HG02588 (cell line): ENCODE data around the gene LYG1.
A peak's percentile ranks its signal among the peaks of the same experiment; 100 is the strongest.
"Not testable (repeated sequence)": the region's sequence is repeated elsewhere in the genome, so short reads cannot be mapped to it uniquely, and the experiment has no call there.

Experiments
- ATAC-seq: cut with Tn5 transposase; IDR thresholded peaks from one replicate; pipeline ENCODE4 v1.9.1; 2021; ENCODE audit warnings: mild to moderate bottlenecking, moderate library complexity; ENCODE audit not compliant: unreplicated experiment

The LYG1 gene

DNA sequence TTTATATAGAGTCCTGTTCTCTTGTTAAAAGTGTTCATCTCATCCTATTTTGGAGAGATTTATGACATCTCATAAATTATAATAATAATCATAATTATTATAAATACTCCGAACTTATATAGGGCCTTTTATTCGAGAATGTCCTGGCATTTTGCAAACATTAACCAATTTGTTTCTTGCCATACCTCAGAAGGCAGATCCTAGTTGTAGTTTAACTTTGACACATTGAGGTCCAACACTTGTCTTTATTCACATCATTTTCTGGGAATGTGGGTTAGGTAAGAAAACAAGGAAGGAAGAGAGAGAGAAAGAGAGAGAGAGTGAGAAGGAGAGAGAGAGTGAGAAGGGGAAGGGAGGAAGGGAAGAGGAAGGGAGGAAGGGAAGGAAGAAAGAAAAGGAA is at the start of gene LYG1:
Gene LYG1, minus strand, starts transcription at position 101 of the 400 bp plus-strand sequence. CDS start 5,527 bp downstream, outside the sequence.
- ATAC-seq = not testable (repeated sequence)

DNA sequence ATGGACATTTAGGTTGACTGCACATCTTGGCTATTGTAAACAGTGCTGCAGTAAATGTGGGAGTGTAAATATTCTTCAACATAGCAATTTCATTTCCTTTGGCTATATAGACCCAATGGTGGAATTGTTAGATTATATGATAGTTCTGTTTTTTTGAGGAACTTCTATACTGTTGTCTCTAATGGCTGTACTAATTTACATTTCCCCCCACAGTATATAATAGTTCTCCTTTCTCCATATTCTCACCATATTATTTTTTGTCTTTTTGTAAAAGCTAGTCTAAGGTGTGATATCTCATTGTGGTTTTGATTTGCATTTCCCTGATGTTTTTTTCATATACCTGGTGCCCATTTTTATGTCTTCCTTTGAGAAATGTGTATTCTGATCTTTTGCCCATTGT is 49.2 kb upstream of the LYG1 start:
- no peak for ATAC-seq

DNA sequence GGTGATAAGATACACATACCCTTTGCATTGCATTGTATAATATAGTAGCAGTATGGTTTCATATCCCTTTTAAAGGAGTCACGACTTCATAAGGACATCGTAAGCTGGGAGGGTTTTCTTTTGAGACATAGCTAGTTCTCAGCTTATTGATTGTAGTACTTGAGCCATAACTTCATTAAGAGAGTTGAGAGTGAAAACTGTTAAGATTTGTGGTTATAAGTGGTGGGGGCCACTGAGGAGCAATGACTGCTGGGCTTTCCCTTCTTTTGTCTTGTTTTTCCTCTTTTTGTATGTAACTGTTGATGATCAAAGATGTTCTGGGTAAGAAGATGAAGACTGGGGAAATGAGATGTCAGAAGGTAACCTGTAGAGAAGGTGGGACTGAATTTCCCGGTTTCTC is 47.2 kb upstream of the LYG1 start:
- peak; percentile 47 for ATAC-seq

DNA sequence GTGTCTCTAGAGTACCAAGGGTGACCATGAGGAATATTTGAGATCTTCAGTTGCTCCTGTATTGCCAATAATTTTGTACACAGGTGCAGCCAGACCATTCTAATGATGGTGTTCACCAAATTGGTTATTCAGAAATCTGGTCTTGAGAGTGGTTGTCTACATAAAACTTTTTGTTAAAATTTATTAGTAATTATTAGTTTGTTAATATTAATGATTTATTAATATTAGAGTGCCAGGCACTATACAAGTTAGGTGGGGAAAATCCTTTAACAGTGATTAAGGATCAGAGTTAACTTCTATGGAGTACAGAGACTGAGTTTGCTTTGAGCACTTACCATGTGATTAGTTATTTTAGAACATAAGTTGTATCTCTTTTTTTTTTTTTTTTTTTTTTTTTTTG is 45.2 kb upstream of the LYG1 start:
- ATAC-seq = no peak

DNA sequence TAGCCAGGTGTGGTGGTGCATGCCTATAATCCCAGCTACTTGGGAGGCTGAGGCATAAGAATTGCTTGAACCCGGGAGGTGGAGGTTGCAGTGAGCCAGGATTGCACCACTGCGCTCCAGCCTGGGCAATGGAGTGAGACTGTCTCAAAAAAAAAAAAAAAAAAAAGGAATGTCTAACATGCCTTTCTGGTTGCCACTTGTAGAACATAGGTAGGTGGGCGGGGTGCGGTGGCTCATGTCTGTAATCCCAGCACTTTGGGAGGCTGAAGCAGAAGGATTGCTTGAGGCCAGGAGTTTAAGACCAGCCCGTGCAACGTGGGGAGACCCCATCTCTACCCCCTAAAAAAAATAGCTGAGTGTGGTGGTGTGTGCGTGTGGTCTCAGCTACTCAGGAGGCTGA is 44.4 kb upstream of the LYG1 start:
- ATAC-seq = not testable (repeated sequence)

DNA sequence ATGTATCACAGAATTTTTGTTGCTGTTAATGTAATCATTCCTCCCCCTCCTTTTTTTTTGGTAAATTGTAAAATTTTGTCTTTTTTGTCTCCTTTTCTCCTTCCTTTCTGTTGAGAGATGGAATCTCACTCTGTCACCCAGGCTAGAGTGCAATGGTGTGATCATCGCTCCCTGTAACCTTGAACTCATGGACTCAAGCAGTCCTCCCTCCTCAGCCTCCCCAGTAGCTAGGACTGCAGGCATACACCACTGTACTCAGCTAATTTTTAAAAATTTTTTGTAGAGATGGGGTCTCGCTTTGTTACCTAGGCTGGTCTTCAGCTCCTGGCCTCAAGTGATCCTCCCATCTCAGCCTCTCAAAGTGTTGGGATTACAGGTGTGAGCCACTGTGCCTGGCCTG is 41.5 kb upstream of the LYG1 start:
- no peak for ATAC-seq

DNA sequence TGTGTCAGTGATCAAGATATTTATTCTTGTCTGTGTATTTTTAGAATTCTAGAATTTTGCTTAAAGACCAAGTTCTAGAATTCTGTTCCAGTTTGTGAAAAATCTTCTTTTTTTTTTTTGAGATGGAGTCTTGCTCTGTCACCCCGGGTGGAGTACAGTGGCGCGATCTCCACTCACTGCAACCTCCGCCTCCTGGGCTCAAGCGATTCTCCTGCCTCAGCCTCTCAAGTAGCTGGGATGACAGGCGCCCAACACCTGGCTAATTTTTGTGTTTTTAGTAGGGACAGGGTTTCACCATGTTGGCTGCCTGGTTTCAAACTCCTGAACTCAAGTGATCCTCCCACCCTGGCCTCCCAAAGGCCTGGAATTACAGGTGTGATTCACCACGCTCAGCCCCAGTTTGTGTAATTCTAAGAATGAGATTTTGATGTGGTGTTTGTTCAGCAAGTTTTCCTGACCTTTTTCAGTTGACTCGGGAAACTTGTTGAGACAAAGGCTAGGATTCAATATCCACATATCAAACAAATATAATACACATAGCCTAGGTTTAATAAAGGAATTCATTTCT is 39.8 kb upstream of the LYG1 start:
- no peak for ATAC-seq

DNA sequence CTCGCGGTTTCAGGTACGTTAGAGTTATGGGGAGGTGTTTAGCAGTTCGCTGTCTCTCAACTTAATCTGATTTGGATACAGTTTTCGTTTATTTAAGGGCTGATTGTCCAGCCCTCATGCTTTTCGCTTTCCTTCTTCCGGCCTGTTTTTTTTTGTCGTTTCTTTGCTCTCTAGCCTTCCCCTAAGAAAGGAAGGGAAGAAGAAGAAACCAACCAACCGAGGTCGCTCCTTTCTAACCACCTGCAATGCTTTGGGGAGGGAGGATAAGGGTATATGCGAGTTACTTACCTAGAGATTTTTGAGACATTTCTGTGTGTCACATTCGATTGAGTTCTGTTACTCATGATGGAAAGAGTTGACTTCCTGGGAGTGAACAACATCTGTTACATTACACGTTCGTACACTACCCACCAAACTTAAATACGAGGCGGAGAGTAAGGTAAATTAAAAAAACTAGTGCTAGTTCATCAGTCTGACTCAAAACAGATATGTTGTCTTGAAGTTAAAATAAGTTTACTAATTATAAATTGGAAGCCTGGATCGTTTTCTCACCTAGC is 37.1 kb upstream of the LYG1 start:
- no peak for ATAC-seq

DNA sequence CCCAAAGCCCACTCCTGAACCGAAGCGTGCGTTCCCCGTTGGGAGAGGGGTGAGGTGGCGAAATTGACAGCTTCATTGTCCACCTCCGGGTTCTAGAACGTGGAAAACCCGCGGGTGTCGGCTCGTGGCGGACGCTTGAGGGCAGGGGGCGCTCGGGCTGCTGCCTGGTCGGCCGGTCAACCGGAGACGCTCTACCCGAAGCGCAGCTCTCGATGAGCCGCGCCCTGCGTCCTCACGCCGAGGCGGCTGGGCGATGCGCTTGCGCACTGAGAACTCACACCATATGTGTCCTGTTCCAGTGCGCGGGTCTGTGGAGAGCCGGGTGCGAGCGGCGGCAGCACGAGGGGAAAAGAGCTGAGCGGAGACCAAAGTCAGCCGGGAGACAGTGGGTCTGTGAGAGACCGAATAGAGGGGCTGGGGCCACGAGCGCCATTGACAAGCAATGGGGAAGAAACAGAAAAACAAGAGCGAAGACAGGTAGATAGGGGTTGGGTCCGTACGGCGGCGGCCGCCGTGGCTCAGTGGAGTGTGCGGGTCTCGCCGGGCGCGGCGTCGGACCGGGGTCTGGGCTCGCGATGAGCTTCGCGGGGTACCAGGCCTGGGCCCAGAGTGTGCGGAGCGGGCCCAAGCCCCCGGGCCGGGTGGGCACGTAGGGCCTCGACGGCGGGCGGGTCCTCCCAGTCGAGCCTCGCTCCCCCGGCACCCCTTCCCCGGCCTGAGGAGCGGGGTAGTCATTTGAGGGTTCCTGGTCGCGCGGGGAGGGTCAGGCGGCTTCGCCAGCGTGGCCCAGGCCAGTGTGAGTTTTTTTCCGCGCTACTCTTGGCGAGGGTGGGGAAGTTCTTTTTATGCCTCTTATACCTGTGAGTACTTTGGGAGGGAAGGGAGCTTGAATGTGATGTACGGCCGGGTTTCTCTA is 36.4 kb upstream of the LYG1 start, which contains the start of gene EIF5B:
Gene EIF5B, plus strand, starts transcription at position 277 of the 916 bp plus-strand sequence. Its CDS starts 166 bp downstream, at position 443.
- peak; percentile 61 for ATAC-seq

DNA sequence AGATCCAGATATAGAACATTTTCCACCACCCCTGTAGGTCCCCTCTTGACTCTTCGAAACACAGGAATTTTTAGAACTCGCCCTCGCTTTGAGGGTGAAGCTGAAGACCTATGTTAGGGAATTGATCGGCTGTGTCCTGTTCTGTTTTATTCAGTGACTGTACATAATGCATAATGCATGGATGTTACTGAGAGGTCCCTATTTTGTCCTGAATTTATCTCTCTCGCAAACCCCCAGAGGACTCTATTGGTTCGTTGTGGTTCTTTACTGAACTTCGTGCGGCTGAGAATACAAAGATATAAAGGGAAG is 35.8 kb upstream of the LYG1 start:
- peak; percentile 12 for ATAC-seq

DNA sequence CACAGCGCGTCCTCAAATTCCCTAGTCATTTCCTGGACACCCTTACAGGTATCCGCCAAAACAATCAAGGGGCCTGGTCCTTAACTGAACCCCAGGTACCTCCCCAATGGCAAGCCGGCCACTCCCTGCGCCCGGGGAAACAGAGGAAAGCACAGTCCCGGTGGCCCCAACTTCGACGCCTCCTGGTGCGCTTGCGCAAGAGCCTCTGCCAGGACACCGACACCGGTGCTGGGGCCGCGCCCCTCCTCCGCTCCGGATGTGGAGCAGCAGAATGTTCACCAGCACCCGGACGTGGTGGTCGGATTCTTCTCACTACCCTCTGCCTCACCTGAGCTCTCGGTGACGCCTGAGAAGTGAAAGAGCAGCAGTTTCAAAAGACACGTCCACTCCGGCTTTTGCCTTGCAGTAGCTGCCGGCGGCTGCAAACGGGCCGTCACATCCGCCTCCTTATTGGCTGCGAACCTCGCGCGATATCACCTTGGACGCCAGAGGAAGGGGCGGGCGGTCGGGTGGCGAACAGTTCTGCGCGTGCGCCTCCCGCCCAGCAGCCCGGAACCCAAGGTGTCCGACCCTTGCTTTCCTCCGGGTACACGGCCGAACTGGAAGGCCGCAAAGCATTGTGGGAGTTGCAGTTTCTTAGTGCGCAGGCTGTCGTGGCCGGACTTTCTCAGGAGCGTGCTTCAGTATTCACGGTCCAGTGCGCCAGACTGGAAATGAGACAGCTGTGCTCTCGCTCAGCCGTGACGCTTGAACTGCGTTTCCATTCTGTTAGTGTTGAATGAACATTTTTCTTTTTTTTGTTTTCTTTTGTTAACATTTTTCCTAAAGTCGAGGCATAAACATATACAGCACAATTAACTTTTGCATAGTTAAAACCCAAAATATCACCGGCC is 35.2 kb upstream of the LYG1 start, which contains the start of gene TXNDC9:
Gene TXNDC9, minus strand, starts transcription at position 423 of the 893 bp plus-strand sequence. CDS start 3,123 bp downstream, outside the sequence.
- ATAC-seq = peak; percentile 68

DNA sequence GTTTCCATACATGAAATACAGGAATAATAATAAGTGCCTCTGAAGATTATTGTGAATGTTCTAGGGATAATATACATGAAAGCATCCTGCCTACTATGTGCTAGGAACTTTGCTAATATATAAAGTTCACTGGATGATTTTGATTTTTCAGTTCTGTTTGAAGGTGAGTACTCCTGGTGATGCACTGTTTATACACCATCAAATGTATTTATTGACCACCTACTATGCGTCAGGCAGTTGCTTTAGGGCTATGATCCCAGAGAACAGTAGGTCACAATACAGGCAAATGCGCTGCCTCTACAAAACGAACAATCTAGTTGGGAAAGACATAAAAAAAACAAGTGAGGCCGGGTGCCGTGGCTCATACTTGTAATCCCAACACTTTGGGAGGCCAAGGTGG is 24.4 kb upstream of the LYG1 start:
- ATAC-seq = no peak

DNA sequence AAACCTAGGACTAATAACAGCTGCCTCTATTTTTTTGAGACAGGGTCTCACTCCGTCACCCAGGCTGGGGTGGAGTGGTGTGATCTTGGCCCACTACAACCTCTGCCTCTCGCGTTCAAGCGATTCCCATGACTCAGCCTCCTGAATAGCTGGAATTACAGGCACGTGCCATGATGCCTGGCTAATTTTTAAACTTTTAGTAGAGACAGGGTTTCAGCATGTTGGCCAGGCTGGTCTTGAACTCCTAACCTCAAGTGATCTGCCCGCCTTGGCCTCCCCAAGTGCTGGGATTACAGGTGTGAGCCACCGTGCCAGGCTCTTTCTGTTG is 16.8 kb upstream of the LYG1 start:
- ATAC-seq = not testable (repeated sequence)

DNA sequence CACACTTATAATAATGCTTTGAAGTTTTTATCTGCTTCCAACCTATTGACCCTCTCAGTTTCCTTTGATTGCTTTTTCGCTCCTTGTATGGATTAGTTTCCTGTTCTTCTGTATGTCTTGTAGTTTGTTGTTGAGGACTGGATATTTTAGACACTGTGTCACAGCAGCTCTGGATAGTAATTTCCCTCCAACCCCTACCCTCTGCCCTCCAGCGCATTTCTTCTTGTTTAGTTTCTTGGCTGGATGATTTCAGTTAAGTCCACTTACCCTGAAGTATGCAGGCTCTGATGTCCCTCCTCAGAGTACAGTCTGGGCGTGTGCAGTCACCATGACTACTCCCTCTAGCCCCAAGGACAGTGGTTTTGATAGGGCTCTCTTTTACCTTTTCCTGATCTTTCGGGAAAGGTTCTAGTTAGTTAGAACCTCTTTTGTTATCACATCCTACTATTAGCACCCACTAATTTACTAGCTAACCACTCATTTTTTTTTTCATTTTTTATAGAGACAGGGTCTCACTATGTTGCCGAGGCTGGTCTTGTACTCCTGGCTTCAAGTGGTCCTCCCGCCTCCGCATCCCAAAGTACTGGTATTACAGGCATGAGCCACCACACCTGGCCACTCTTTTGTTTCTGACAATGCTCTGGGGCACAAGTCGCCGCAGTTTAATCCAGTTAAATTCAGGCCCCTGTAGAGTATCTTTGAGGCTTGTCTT is 16.3 kb upstream of the LYG1 start:
- no peak for ATAC-seq

DNA sequence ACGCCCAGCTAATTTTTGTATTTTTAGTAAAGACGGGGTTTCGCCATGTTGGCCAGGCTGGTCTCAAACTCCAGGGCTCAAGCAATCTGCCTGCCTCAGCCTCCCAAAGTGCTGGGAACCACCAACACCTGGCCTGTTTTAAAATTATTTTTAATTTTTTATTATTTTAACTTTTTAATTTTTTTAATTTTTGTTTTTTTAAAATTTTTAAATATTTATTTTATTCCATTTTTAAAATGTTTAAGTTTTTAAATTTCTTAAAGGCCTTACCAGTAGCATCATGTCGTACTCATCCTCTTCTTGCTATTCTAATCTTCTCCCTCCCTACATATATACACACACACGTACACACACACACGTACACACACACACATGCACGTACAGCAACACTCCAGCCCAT is 1.4 kb downstream of the LYG1 start:
- no peak for ATAC-seq

DNA sequence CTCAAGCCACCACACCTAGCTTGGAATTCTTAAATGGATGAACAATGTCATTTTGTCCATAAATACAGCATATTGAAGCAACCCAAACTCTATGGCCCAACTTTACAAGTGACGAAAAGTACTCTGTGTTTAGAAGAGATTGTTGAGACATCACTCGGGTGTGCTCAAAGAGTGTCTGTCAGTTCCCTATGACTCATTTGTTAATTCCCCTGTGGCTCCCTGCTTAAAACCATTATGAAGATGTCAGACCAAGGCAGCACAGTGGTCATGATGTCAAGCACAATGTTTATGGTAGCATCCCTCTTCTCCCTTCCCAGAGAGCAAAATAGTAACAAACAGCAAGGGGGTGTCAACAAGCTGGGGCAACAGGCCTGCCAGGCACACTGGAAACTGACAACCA is 3.0 kb downstream of the LYG1 start:
- no peak for ATAC-seq

DNA sequence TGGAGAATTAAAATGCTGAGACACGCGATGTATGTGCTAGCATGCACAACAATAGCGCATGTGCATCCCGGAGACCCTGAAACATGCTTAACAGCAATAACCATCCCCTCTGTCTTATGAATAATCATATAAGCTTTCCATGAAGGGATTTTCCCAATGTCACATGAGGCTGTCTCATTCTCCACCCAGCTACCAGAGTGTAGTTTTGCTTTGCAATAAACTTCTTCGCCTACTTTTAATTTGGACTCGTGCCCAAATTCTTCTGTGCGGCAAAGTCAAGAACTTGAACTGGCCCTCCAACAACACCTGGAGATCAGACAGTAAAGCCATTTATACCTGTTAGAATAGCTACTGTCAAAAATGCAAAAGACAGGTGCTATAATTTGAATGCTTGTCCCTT is 15.5 kb downstream of the LYG1 start:
- ATAC-seq = no peak

DNA sequence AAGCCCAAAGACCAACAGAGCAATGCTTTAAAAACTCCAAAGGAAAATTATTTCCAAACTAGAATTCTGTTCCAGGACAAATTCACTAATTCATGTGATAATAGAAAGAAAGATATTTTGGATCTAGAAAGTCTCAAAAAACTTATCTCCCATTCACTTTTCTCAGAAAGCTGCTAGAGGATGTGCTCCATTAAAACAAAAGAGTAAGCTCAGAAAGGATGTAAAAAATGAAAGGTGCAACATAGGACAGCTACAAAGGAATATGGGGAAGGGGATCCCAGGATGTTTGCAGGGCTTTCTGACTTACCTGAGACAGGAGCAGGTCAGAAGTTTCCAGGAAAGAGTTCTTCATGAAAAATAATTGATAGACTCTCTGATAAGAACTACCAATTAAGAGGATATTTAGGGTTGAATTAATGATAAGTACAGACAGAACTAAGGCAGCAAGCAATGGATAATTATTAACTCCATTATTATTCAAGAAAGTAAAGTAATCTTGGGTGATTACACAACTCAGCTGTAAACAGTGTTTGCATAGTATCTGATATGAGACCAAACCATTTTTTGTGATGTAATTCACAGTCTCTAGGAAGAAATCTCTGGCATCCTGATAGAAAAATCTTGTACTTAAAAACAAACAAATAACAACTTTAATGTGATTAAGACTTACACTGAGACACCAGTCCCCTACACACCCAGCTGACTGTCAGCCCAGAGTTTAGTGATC is 20.9 kb downstream of the LYG1 start:
- ATAC-seq = no peak

DNA sequence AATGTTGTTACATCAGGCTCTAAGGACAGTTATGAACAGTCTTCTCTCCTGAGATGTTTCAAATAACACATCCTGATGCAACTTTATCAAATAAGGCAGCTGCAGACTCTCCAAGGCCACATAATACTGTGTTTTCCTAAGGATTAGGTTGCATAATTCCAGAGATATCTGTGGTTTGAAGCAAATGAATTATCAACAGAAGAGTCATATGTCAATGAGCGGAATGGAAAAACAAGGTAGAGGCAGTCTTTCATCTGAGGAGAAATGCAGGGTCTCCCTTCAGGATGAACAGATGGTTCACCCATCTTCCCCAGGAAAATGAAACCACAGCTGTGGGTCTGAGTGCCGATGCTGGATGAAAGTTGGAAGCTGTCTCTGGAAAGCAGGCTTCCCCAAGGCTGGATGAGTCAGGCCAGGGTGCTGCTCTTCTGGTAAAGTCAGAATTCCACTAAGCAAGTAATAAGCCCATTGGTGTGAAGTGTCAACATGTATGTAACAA is 22.2 kb downstream of the LYG1 start:
- ATAC-seq = no peak
